ENCODE data around the gene EDNRA. TPM values are rescaled to one million over a fixed set of nuclear protein-coding genes. Genes with fewer than 3 reads are reported as not detected.

EDNRA gene
- total and polyA plus RNA-seq, 7 experiments from 2014 or later = not detected

DNA sequence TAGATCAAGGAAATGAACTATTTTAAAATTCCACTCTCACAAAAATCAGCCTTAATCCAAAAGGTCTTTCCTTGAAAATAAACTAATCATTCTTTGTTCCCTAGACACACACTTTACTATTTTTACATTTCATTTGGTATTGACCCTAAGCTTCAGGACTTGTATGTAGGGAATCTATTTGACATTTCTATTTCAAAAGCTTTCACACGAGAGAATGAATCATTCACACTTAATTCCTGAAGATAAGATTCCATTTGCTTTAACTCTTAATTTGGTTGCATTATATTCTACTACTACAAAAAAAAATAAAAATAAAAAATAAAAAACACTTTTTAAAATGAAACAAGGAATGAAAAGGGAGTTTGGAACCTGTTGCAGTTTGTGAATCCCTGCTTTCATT, 43.7 kb downstream of the EDNRA start:
- Mint-ChIP-seq H3K4me1 (no peaks in the 10 kb centered on the region), H3K27me3 (peaks cover 4 to 15% (median 8%) of the 10 kb centered on the region in 5 donors), H3K9me3 (peaks cover 0 to 1% (median 0%) of the 10 kb centered on the region in 11 donors), H3K4me3 (no peak overlapping the region), H3K27ac (no peak overlapping the region), H3K36me3 (no peaks in the 10 kb centered on the region)
- POLR2A ChIA-PET = no interaction called here
- no peaks in the 10 kb centered on the region for H3K9me3 ChIP-seq (ENCODE audit: control insufficient read depth in 2 of 3, low read length in 3 of 3)
- intact Hi-C loops (cut with micrococcal nuclease) = no loop called here
- no peaks in the 10 kb centered on the region for H3K27me3 ChIP-seq (ENCODE audit: control insufficient read depth in 2 of 2, insufficient read depth in 2 of 2, low read length in 2 of 2)
- ATAC-seq = no peak
- no peaks in the 10 kb centered on the region for H3K36me3 ChIP-seq (ENCODE audit: control insufficient read depth in 2 of 3, insufficient read depth in 3 of 3, low read length in 3 of 3)
- no peak overlapping the region for H3K4me3 ChIP-seq (ENCODE audit: low read length)
- H3K27ac ChIP-seq (ENCODE audit: low read depth, low read length) = no peak overlapping the region
- no peak for DNase-seq
- no peaks in the 10 kb centered on the region for H3K4me1 ChIP-seq (ENCODE audit: control insufficient read depth in 2 of 2, insufficient read depth in 2 of 2, low read length in 2 of 2)
- CTCF ChIA-PET = interaction anchor here (0.6 kb wide), 1 partner anchor 73 kb away, joined by 3 read pairs; no protein-coding TSS in a partner anchor

DNA sequence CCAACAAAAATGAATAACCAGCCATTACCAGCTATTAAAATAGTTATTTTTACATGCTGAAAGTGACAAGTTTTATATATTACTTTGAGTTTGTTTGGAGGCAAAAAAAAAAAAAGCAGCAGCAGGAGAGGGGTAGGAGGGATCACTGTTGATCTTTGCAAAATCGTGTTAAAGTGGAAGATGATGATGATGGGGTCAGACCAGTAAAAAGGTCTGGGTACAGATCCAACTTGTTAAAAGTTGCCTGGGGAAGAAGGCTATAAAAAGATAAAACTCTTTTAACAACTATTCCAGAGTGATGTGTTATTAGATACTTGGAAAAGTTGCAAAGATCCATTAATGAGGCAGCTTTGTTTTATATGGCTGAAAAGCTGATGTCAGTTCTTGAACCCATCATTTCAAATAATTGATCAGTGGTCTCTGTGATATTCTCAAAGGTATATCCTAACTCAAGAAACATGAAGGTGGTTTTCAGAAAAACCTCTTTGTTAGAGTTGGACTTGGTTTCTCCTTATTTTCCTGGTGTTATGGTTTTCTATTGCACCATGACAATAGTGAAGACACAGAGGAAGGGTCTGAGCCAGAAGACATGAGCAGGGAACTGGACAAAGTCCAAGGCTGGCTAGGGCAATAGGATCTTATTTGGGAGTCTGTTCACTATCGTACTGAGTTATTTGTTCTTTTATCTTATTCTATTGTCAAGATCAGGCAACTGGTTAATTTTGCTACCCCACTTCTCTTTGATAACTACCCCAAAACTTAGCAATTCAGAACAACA, 44.8 kb downstream of the EDNRA start:
- Mint-ChIP-seq H3K27ac (no peak overlapping the region), H3K27me3 (peaks cover 0 to 15% (median 3%) of the 10 kb centered on the region in 5 donors), H3K36me3 (no peaks in the 10 kb centered on the region), H3K4me3 (no peak overlapping the region), H3K9me3 (peaks cover 0 to 1% (median 0%) of the 10 kb centered on the region in 11 donors), H3K4me1 (no peaks in the 10 kb centered on the region)
- Histone ChIP-seq H3K9me3 (ENCODE audit: control insufficient read depth in 2 of 3, low read length in 3 of 3) (no peaks in the 10 kb centered on the region), H3K4me1 (ENCODE audit: control insufficient read depth in 2 of 2, insufficient read depth in 2 of 2, low read length in 2 of 2) (no peaks in the 10 kb centered on the region), H3K27me3 (ENCODE audit: control insufficient read depth in 2 of 2, insufficient read depth in 2 of 2, low read length in 2 of 2) (no peaks in the 10 kb centered on the region), H3K4me3 (ENCODE audit: low read length) (no peak overlapping the region), H3K36me3 (ENCODE audit: control insufficient read depth in 2 of 3, insufficient read depth in 3 of 3, low read length in 3 of 3) (no peaks in the 10 kb centered on the region), H3K27ac (ENCODE audit: low read depth, low read length) (no peak overlapping the region)
- no peak for ATAC-seq
- intact Hi-C loops (cut with micrococcal nuclease) = no loop called here
- ChIA-PET POLR2A (no interaction called here), CTCF (interaction anchor here (1.1 kb wide), 1 partner anchor 341 kb away, joined by 4 read pairs; no protein-coding TSS in a partner anchor)
- DNase-seq = no peak

DNA sequence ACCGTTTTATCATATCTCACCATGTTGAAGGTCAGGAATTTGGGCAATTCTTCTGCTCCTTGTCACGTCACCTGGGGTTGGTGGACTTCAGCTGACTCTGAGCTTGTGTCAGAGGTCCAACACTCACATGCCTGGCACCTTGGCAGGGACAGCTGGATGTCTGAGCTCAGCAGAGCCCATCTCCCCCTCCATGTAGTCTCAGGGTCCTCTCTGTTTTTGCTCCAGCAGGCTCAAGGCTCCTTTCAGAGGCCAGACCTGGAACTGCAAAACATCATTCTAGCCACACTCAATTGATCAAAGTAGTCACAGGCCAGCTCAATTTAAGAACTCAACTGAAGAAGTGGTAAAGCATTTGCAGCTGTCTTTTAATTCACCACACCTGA, 45.4 kb downstream of the EDNRA start:
- Histone ChIP-seq H3K4me1 (ENCODE audit: control insufficient read depth in 2 of 2, insufficient read depth in 2 of 2, low read length in 2 of 2) (no peaks in the 10 kb centered on the region), H3K9me3 (ENCODE audit: control insufficient read depth in 2 of 3, low read length in 3 of 3) (no peaks in the 10 kb centered on the region), H3K36me3 (ENCODE audit: control insufficient read depth in 2 of 3, insufficient read depth in 3 of 3, low read length in 3 of 3) (no peaks in the 10 kb centered on the region), H3K27me3 (ENCODE audit: control insufficient read depth in 2 of 2, insufficient read depth in 2 of 2, low read length in 2 of 2) (no peaks in the 10 kb centered on the region), H3K4me3 (ENCODE audit: low read length) (no peak overlapping the region), H3K27ac (ENCODE audit: low read depth, low read length) (no peak overlapping the region)
- intact Hi-C loops (cut with micrococcal nuclease) = no loop called here
- Mint-ChIP-seq H3K27ac (no peak overlapping the region), H3K36me3 (no peaks in the 10 kb centered on the region), H3K27me3 (peaks cover 0 to 17% (median 3%) of the 10 kb centered on the region in 5 donors), H3K4me1 (no peaks in the 10 kb centered on the region), H3K4me3 (no peak overlapping the region), H3K9me3 (peaks cover 0 to 1% (median 0%) of the 10 kb centered on the region in 11 donors)
- ChIA-PET CTCF (interaction anchor here (1.1 kb wide), 1 partner anchor 340 kb away, joined by 4 read pairs; no protein-coding TSS in a partner anchor), POLR2A (no interaction called here)
- no peak for DNase-seq
- ATAC-seq = no peak

DNA sequence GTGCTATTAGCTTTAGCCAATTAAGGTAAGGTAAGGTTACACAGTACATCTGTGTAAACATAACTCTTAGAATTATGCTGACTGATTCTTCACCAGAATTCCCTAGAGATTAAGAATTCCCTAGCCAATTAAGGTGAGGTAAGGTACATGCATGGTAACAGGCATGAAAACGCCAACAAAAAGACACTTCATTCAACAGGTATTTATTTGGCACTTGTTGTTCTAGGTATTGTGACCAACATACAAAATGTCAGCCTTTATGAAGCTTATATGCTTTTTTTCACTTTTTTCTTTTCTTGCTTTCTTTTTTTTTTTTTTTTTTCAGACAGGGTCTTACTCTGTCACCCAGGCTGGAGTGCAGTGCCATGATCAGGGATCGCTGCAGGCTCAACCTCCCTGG, 47.2 kb downstream of the EDNRA start:
- POLR2A ChIA-PET = no interaction called here
- no peak overlapping the region for H3K4me3 Mint-ChIP-seq

DNA sequence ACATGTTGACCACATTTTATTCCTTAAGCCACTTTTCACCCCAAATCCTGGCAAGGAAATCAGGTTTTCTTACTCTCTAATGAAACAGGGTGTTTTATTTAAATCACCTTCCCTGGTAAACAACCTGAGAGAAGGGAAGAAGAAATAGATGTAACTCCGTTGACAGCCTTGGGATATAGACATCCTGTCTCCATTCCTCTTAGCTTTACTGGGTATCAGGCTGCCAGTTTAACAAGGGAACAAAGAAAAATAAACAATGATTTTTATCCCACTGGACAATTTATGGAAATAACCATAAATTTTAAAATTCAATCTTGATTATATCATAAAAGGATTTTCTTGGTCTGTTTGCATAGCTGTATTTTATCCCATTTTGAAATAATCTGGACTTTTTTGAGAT, 49.2 kb downstream of the EDNRA start:
- CTCF ChIA-PET = no interaction called here
- ATAC-seq = no peak
- intact Hi-C loops (cut with micrococcal nuclease) = no loop called here

More for the DNA sequence above, 47.2 kb downstream of the EDNRA start:
- no peak overlapping the region for H3K27ac Mint-ChIP-seq
- H3K36me3 Mint-ChIP-seq = no peaks in the 10 kb centered on the region
- ATAC-seq (no peak), DNase-seq (no peak)
- H3K9me3 Mint-ChIP-seq = peaks cover 0 to 1% (median 0%) of the 10 kb centered on the region in 11 donors
- no peak overlapping the region for H3K4me3 ChIP-seq (ENCODE audit: low read length)
- no peaks in the 10 kb centered on the region for H3K36me3 ChIP-seq (ENCODE audit: control insufficient read depth in 2 of 3, insufficient read depth in 3 of 3, low read length in 3 of 3)
- no peaks in the 10 kb centered on the region for H3K4me1 ChIP-seq (ENCODE audit: control insufficient read depth in 2 of 2, insufficient read depth in 2 of 2, low read length in 2 of 2)
- no peaks in the 10 kb centered on the region for H3K9me3 ChIP-seq (ENCODE audit: control insufficient read depth in 2 of 3, low read length in 3 of 3)
- H3K27me3 ChIP-seq (ENCODE audit: control insufficient read depth in 2 of 2, insufficient read depth in 2 of 2, low read length in 2 of 2) = no peaks in the 10 kb centered on the region
- CTCF ChIA-PET = no interaction called here
- peaks cover 0 to 17% (median 3%) of the 10 kb centered on the region in 5 donors for H3K27me3 Mint-ChIP-seq
- no peak overlapping the region for H3K27ac ChIP-seq (ENCODE audit: low read depth, low read length)
- no peaks in the 10 kb centered on the region for H3K4me1 Mint-ChIP-seq
- intact Hi-C loops (cut with micrococcal nuclease) = no loop called here

DNA sequence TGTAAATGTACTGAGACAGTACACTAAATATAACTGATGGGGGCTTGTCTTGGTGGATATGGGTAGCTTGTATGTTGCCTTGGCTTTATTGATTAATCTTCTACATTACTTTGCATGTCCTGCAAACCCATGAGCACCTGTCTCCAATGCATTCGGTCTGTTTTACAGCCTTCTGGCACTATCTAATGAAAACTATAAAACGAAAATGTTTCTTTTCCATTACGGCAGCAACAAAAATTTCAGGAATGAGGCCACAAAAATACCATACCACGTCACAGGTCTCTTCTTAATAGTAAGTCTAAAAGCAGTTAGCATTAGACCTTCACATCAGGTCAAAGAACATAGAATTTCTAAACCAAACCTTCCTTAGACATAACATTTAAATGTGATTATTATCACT, 49.8 kb downstream of the EDNRA start:
- H3K27ac Mint-ChIP-seq = no peak overlapping the region
- Histone ChIP-seq H3K4me1 (ENCODE audit: control insufficient read depth in 2 of 2, insufficient read depth in 2 of 2, low read length in 2 of 2) (no peaks in the 10 kb centered on the region), H3K27me3 (ENCODE audit: control insufficient read depth in 2 of 2, insufficient read depth in 2 of 2, low read length in 2 of 2) (no peaks in the 10 kb centered on the region), H3K36me3 (ENCODE audit: control insufficient read depth in 2 of 3, insufficient read depth in 3 of 3, low read length in 3 of 3) (no peaks in the 10 kb centered on the region), H3K27ac (ENCODE audit: low read depth, low read length) (no peak overlapping the region), H3K4me3 (ENCODE audit: low read length) (no peak overlapping the region), H3K9me3 (ENCODE audit: control insufficient read depth in 2 of 3, low read length in 3 of 3) (no peaks in the 10 kb centered on the region)
- ChIA-PET CTCF (no interaction called here), POLR2A (no interaction called here)
- no peaks in the 10 kb centered on the region for H3K36me3 Mint-ChIP-seq
- no peak for ATAC-seq
- H3K27me3 Mint-ChIP-seq = peaks cover 0 to 21% (median 6%) of the 10 kb centered on the region in 5 donors
- no peak overlapping the region for H3K4me3 Mint-ChIP-seq
- no peaks in the 10 kb centered on the region for H3K4me1 Mint-ChIP-seq
- peaks cover 0 to 1% (median 0%) of the 10 kb centered on the region in 11 donors for H3K9me3 Mint-ChIP-seq
- DNase-seq = no peak
- intact Hi-C loops (cut with micrococcal nuclease) = no loop called here

More for the DNA sequence above, 49.2 kb downstream of the EDNRA start:
- H3K4me3 Mint-ChIP-seq = no peak overlapping the region
- peaks cover 0 to 21% (median 4%) of the 10 kb centered on the region in 5 donors for H3K27me3 Mint-ChIP-seq
- Histone ChIP-seq H3K27me3 (ENCODE audit: control insufficient read depth in 2 of 2, insufficient read depth in 2 of 2, low read length in 2 of 2) (no peaks in the 10 kb centered on the region), H3K27ac (ENCODE audit: low read depth, low read length) (no peak overlapping the region), H3K4me3 (ENCODE audit: low read length) (no peak overlapping the region), H3K9me3 (ENCODE audit: control insufficient read depth in 2 of 3, low read length in 3 of 3) (no peaks in the 10 kb centered on the region), H3K4me1 (ENCODE audit: control insufficient read depth in 2 of 2, insufficient read depth in 2 of 2, low read length in 2 of 2) (no peaks in the 10 kb centered on the region), H3K36me3 (ENCODE audit: control insufficient read depth in 2 of 3, insufficient read depth in 3 of 3, low read length in 3 of 3) (no peaks in the 10 kb centered on the region)
- no peaks in the 10 kb centered on the region for H3K4me1 Mint-ChIP-seq
- H3K27ac Mint-ChIP-seq = no peak overlapping the region
- POLR2A ChIA-PET = no interaction called here
- DNase-seq = no peak
- H3K9me3 Mint-ChIP-seq = peaks cover 0 to 1% (median 0%) of the 10 kb centered on the region in 11 donors
- no peaks in the 10 kb centered on the region for H3K36me3 Mint-ChIP-seq

DNA sequence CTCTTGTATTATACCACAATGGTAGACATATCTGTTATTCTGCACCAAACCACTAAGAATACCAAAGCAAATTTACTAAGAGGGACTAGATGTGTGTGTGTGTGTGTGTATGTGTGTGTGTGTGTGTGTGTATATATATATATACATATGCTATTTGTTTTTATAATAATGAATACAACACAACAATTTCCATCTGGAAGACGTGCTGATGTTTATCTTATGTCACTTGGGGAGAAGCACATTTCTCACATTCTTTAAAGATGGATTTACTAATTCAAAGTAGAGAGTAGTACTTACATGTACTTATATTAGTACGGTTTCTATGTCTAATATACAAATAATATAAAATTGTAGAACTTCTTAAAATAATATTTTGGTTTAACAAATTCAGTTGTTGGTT, 52.0 kb downstream of the EDNRA start:
- Mint-ChIP-seq H3K9me3 (peaks cover 0 to 2% (median 0%) of the 10 kb centered on the region in 11 donors), H3K27me3 (peaks cover 0 to 25% (median 16%) of the 10 kb centered on the region in 5 donors), H3K36me3 (no peaks in the 10 kb centered on the region), H3K4me3 (no peak overlapping the region), H3K4me1 (no peaks in the 10 kb centered on the region), H3K27ac (no peak overlapping the region)
- ChIA-PET POLR2A (no interaction called here), CTCF (no interaction called here)
- DNase-seq (no peak), ATAC-seq (no peak)
- H3K9me3 ChIP-seq (ENCODE audit: control insufficient read depth in 2 of 3, low read length in 3 of 3) = no peaks in the 10 kb centered on the region
- no peaks in the 10 kb centered on the region for H3K27me3 ChIP-seq (ENCODE audit: control insufficient read depth in 2 of 2, insufficient read depth in 2 of 2, low read length in 2 of 2)
- no peaks in the 10 kb centered on the region for H3K4me1 ChIP-seq (ENCODE audit: control insufficient read depth in 2 of 2, insufficient read depth in 2 of 2, low read length in 2 of 2)
- H3K4me3 ChIP-seq (ENCODE audit: low read length) = no peak overlapping the region
- H3K27ac ChIP-seq (ENCODE audit: low read depth, low read length) = no peak overlapping the region
- no peaks in the 10 kb centered on the region for H3K36me3 ChIP-seq (ENCODE audit: control insufficient read depth in 2 of 3, insufficient read depth in 3 of 3, low read length in 3 of 3)
- intact Hi-C loops (cut with micrococcal nuclease) = no loop called here

Data from naive thymus-derived CD4-positive, alpha-beta T cell (primary cell).